NOMO-1 (cell line): Measurements from ENCODE around the gene SMOC2.

Experiments used
- DNase-seq, 2 experiments: peaks; one replicate each; lab custom pipeline; 2025; ENCODE audit not compliant: unreplicated experiment in 2 of 2; lab: John Stamatoyannopoulos, UW

The SMOC2 gene

GRCh38 chr6:168440520-168441433 lies at the start of gene SMOC2:
Gene SMOC2, plus strand, starts transcription at chr6:168441184. Its CDS starts 187 bp downstream, at chr6:168441371.
- no peak for DNase-seq

DNA sequence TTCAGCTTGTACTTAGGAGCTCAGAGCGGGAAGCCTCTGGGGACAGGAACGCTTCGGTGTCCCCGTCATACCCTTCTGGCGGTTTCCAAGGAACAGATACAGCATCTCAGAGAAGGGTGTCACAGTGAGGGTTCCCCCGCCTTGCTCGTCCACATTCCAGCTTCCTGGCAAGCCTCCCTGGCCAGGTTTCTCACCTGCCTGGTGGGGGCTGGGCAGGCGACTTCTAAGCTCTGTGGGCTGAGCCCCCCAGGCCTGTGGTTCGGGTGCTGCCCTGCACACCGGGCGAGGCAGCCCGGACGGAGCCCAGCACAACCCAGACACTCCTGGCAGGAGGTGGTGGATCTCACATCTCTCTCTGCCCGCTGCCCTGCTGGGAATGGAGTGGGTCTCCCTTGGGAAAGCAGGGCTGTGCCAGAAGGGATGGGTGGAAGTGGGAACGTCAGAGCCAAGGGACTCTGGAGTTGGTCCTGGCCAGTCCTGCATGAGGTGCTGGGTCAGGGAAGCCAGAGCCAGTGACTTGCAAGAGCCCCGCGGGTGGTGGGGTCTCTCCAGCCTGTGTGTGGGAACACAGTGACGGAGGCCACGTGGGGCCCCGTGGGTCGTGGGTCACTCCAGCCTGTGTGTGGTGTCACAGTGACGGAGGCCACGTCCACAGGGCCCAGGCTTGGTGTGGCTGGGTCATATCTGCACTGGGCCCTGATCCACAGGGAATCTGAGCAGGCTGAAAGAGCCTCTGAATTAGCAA lies 47.7 kb upstream of the SMOC2 start:
- DNase-seq: no peak

GRCh38 chr6:168394606-168395005 lies 46.4 kb upstream of the SMOC2 start:
- no peak for DNase-seq

DNA sequence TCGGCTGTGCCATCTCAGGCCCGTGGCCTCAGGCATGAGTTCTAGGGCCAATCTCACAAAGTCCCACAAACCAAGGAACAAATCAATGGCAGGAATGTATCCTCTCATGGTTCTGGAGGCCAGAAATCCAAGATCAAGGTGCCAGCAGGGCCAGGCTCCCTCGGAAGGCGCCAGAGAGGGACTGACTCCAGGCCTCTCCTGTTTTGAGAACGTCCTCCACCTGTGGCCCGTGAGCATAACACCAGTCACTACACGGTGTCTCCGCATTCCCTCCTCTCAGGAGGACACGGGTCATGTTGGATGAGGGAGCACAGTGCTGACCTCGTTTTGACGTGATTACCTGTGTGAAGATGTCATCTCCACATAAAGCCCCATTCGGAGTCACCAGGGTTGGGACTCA lies 45.0 kb upstream of the SMOC2 start:
- no peak for DNase-seq

GRCh38 chr6:168396561-168396960 lies 44.4 kb upstream of the SMOC2 start:
- no peak for DNase-seq

GRCh38 chr6:168397012-168397411 lies 44.0 kb upstream of the SMOC2 start:
- no peak for DNase-seq

- no peak for DNase-seq
Measured at GRCh38 chr6:168400037-168400436, 40.9 kb upstream of the SMOC2 start.

- no peak for DNase-seq
Measured at GRCh38 chr6:168403370-168404005, 37.5 kb upstream of the SMOC2 start.

DNA sequence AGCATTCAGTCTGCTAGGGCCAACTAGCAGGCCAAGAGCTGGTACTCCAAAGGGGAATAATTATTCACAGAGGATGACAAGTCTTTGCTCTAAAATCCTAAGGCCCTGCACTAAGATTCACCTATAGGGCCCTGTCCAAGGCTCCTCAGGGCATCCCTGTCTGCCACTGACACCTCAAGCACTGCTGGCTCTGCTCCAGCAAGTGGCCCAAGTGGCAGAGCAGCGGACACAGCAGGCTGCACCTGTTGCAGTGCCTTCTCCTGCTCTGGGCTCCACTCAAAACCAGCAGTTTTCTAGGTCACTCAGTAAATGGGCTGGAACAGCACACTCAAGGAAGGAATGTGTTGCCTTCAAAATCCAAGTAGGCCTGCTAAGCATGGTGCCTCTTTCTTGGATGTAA lies 36.4 kb upstream of the SMOC2 start:
- no peak for DNase-seq

GRCh38 chr6:168407842-168408241 lies 33.1 kb upstream of the SMOC2 start:
- DNase-seq: no peak

GRCh38 chr6:168408504-168409136 lies 32.4 kb upstream of the SMOC2 start:
- no peak for DNase-seq

DNA sequence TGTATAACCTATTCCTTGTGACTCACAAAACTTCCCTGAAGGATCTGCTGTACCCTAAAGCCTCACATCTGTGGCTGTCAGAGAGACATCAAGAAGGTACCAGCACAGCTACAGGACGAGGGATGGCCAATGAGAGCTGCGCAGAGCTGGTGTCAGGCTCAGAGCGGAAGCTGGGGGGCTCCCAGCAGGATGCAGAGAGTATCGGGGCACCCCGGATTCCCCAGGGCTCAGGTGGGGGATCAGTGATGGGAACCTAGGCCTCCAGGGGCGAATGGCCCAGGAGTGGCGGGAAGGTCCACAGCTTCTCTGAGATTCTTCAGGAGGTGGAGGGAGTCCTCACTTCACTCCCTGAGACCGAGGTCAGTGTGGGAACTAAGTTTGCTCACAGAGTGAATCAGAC lies 30.9 kb upstream of the SMOC2 start:
- no peak for DNase-seq

GRCh38 chr6:168410554-168411011 lies 30.4 kb upstream of the SMOC2 start:
- no peak for DNase-seq

DNA sequence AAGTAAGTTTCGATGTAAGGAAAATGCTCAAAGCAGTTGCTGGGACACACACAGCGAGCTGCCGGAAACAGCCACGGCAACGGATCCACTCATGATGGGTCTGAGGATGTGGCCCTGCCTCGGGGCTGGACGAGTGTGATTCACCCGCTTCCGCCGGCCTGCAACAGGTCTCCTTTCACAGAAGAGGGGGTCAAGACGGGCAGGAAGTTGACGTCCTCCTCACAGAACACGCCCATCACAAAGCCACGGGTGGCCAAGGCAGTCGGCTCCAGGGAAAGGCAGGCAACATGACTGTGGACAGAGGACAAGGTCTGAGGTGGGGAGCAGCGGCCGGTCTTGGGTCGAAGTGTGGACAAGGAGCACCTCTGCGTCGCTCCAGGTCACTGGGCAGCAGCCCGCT lies 29.9 kb upstream of the SMOC2 start:
- no peak for DNase-seq

- DNase-seq: no peak
Measured at GRCh38 chr6:168411793-168412192, 29.2 kb upstream of the SMOC2 start.

DNA sequence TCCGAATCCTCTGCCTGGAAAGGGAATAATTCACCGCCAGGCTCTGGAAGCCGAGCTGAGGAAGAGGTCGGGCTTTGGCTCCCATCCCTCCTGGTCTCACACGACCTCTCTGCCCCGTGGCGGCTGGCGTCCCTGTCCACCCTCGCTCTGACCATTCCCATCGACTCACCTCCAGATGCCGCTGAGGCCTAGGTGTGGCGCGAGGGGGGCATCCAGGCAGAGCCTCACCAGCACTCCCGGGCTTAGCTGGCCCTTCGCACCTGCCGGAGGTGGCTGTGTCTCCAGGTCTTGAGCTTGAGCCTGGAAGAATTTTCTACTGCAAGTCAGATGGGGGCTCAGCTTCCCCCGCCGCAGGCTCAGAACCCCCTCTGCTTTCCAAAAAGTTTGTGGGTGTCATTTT lies 28.5 kb upstream of the SMOC2 start:
- DNase-seq: no peak

DNA sequence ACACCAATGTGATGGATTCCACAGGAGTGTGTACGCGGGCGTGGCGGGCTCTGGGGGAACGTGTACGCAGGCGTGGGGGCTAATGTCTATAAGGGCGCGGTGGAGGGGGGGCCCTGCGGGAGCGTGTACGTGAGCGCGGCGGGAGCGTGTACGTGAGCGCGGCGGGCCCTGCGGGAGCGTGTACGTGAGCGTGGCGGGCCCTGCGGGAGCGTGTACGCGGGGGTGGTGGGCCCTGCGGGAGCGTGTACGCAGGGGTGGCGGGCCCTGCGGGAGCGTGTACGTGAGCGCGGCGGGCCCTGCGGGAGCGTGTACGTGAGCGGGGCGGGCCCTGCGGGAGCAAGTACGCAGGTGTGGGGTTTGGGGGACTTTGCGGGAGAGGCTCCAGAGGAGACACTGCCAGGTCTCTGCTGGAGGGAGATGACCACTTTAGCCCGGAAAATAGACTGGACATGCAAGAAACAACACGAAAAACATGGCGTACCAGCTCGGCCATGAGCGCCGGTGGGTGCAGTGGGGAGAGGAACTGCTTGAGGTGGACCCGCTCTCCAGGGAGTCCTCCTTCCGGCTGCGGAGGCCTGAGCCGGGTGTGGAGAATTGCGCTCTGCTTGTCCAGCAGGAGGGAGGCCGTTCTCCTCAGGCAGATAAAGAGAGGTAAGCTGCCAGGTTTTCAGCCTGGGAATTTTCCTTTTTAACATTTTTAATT lies 27.8 kb upstream of the SMOC2 start:
- DNase-seq: no peak

DNA sequence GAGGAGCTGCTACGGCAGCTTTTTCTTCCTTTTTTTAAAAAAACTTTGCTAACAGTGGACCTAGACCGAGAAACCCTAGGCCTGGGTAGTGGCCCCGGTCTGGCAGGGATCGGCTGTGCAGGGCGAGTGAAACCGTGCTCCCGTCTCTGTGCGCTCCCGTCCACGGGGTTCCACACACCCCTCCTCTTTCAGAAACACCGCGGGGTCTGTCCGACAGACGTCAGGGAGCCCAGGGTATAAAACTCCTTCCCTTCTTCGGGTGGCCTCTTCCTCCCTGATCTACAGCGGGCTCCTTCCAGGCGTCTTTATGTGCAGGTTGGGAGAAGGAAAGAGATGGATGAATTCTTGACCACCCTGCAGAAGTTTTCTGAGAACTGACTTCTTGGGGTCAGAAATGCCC lies 27.1 kb upstream of the SMOC2 start:
- no peak for DNase-seq

GRCh38 chr6:168414336-168415097 lies 26.5 kb upstream of the SMOC2 start:
- DNase-seq: no peak
